ENCODE measurements around the gene FLNB. TPM values are rescaled to one million over a fixed set of nuclear protein-coding genes. Genes with fewer than 3 reads are reported as not detected.

Gene FLNB
- total and polyA plus RNA-seq, 2 of the 8 experiments (the other 6 are each of a cell fraction or from before 2014, with no cell fraction given) = 72.3 to 118 TPM

GRCh38 chr3:58202917-58203360 lies 194.7 kb downstream of the FLNB start:
- DNase-seq (ENCODE audit: low read depth in 1 of 2, low spot score in 2 of 2) (no peak), FAIRE-seq (no peak)
- H2AK5ac ChIP-seq (ENCODE audit: low read depth, low read length) = no peak overlapping the region
- H3K9ac ChIP-seq (replicated peaks in 1 of 4; ENCODE audit: extremely low read depth in 1 of 4, low read depth in 3 of 4, low read length in 3 of 4) = no peak overlapping the region
- peak overlapping the region; percentile 39 for H4K8ac ChIP-seq (ENCODE audit: extremely low read depth, insufficient read depth, low read length)
- H3K27ac ChIP-seq (ENCODE audit: low read depth, low read length) = no peak overlapping the region
- no peak overlapping the region for H4K91ac ChIP-seq (replicated peaks; ENCODE audit: insufficient read length, low read length)
- H3K4ac ChIP-seq (replicated peaks; ENCODE audit: insufficient read length, low read depth, low read length) = peak overlapping the region; percentile 69
- H3K14ac ChIP-seq (ENCODE audit: insufficient read length) = no peak overlapping the region
- POLR2A ChIA-PET (ENCODE audit: partially characterized antibody) = no interaction called here
- no peaks in the 10 kb centered on the region for H3K79me2 ChIP-seq (ENCODE audit: control insufficient read depth in 1 of 2, insufficient read depth in 2 of 2, low read length in 2 of 2)
- no peaks in the 10 kb centered on the region for H3K23me2 ChIP-seq (ENCODE audit: low read depth, low read length)
- no peak overlapping the region for H2BK12ac ChIP-seq (ENCODE audit: low read depth, low read length)
- no peak overlapping the region for H2AFZ ChIP-seq (ENCODE audit: low read length)
- H3K9me3 ChIP-seq (ENCODE audit: insufficient read depth in 2 of 2, low read depth in 1 of 2, low read length in 1 of 2) = no peaks in the 10 kb centered on the region
- no peak overlapping the region for H3K4me2 ChIP-seq (ENCODE audit: insufficient read depth in 1 of 2, low read depth in 2 of 2, low read length in 2 of 2)
- H2BK20ac ChIP-seq (ENCODE audit: low read length) = peak overlapping the region; percentile 21; the same call in 1 of the 2 replicates
- H4K5ac ChIP-seq (ENCODE audit: insufficient read length, low read depth, low read length) = no peak overlapping the region
- CTCF ChIA-PET (ENCODE audit: partially characterized antibody) = interaction anchor here (0.8 to 3.1 kb wide), 12 partner anchors 8 to 103 kb away, joined by 3 to 19 read pairs (median 4); partner anchors contain the start of genes HTD2 and RPP14
- no peaks in the 10 kb centered on the region for H3K79me1 ChIP-seq (ENCODE audit: low read depth, low read length)
- H3K36me3 ChIP-seq (ENCODE audit: control insufficient read depth in 2 of 4, insufficient read depth in 4 of 4, low read length in 3 of 4) = no peaks in the 10 kb centered on the region
- H3K18ac ChIP-seq (ENCODE audit: extremely low read depth, low read length) = no peak overlapping the region
- H3K23ac ChIP-seq (ENCODE audit: insufficient read length) = no peak overlapping the region
- no peak overlapping the region for H2BK120ac ChIP-seq (replicated peaks; ENCODE audit: low read depth, low read length)
- no peaks in the 10 kb centered on the region for H3K4me1 ChIP-seq (replicated peaks in 1 of 4; ENCODE audit: control insufficient read depth in 3 of 4, insufficient read depth in 4 of 4, low read length in 3 of 4)
- H2BK5ac ChIP-seq (ENCODE audit: low read depth, low read length) = no peak overlapping the region
- no peak overlapping the region for H3K56ac ChIP-seq (replicated peaks; ENCODE audit: insufficient read length, low read depth, low read length)
- 90% methylated on average over 9 of the region's 9 CpGs; no CpG with 5 or more reads in 1 of the 2 experiments for WGBS, 2 experiments (ENCODE audit: extremely low coverage in 1 of 2, insufficient coverage in 1 of 2, insufficient read length in 1 of 2, insufficient replicate concordance in 2 of 2, low coverage in 1 of 2, low lambda C conversion rate in 2 of 2, missing lambda C conversion rate in 1 of 2)
- H4K20me1 ChIP-seq (replicated peaks in 1 of 2; ENCODE audit: control insufficient read depth in 1 of 2, insufficient read depth in 2 of 2, low read length in 2 of 2) = no peaks in the 10 kb centered on the region
- no peak overlapping the region for H3K4me3 ChIP-seq (ENCODE audit: extremely low read depth in 1 of 4, insufficient read depth in 2 of 4, low read depth in 3 of 4, low read length in 4 of 4)
- no peaks in the 10 kb centered on the region for H3K27me3 ChIP-seq (replicated peaks in 1 of 4; ENCODE audit: control insufficient read depth in 3 of 4, extremely low read depth in 1 of 4, insufficient read depth in 3 of 4, low read length in 3 of 4)
- no peak overlapping the region for H2BK15ac ChIP-seq (ENCODE audit: low read length)
- TF ChIP-seq NRF1 (IDR thresholded peaks at IDR 0.05; ENCODE audit: low read depth, low read length) (no peak), GTF2F1 (IDR thresholded peaks at IDR 0.05; ENCODE audit: borderline replicate concordance, low read depth, low read length) (no peak), PHF8 (conservative IDR thresholded peaks at IDR 0.05; ENCODE audit: low read depth, low read length) (no peak), USF2 (IDR thresholded peaks at IDR 0.05; ENCODE audit: low read length) (no peak), CEBPB (IDR thresholded peaks at IDR 0.05; ENCODE audit: low read depth, low read length) (no peak), ATF2 (IDR thresholded peaks at IDR 0.05; ENCODE audit: low read length) (no peak), BCL11A (IDR thresholded peaks at IDR 0.05; ENCODE audit: low read depth in 2 of 2, low read length in 2 of 2) (no peak), POU5F1 (IDR thresholded peaks at IDR 0.05; ENCODE audit: low read depth, low read length) (no peak), TBP (IDR thresholded peaks at IDR 0.05; ENCODE audit: low read depth, low read length) (no peak), SRF (IDR thresholded peaks at IDR 0.05; ENCODE audit: low read depth, low read length) (no peak), JUND (IDR thresholded peaks at IDR 0.05; ENCODE audit: low read length) (no peak), HDAC2 (IDR thresholded peaks at IDR 0.05; ENCODE audit: borderline replicate concordance in 1 of 2, low read depth in 2 of 2, low read length in 2 of 2) (no peak)
